ENCODE measurements around the gene UST.

UST gene

GRCh38 chr6:148746363-148747144, at the start of gene UST:
Gene UST, plus strand, starts transcription at chr6:148747030. Its CDS starts 401 bp downstream, at chr6:148747431.
- peak; percentile 74 to 75 for DNase-seq

- no peak for DNase-seq
Observed at GRCh38 chr6:148697895-148698440, 48.9 kb upstream of the UST start.

- DNase-seq, result no peak
Observed at GRCh38 chr6:148698671-148699180, 48.1 kb upstream of the UST start.

GRCh38 chr6:148700047-148700715, 46.6 kb upstream of the UST start:
- DNase-seq, result no peak

- DNase-seq, result peak; percentile 8 to 38
Observed at GRCh38 chr6:148700741-148701311, 46.0 kb upstream of the UST start.

- DNase-seq, result no peak
Observed at GRCh38 chr6:148701375-148701774, 45.5 kb upstream of the UST start.

GRCh38 chr6:148703900-148704299, 42.9 kb upstream of the UST start:
- DNase-seq, result no peak

- DNase-seq, result no peak
Observed at GRCh38 chr6:148704400-148705246, 42.2 kb upstream of the UST start.

- no peak for DNase-seq
Observed at GRCh38 chr6:148708707-148709106, 38.1 kb upstream of the UST start.

- no peak for DNase-seq
Observed at GRCh38 chr6:148709577-148709976, 37.3 kb upstream of the UST start.

GRCh38 chr6:148711833-148712654, 34.8 kb upstream of the UST start:
- DNase-seq, result no peak

GRCh38 chr6:148713033-148713738, 33.6 kb upstream of the UST start:
- no peak for DNase-seq

GRCh38 chr6:148713921-148714320, 32.9 kb upstream of the UST start:
- DNase-seq, result no peak

- no peak for DNase-seq
Observed at GRCh38 chr6:148716811-148717210, 30.0 kb upstream of the UST start.

- no peak for DNase-seq
Observed at GRCh38 chr6:148720406-148720805, 26.4 kb upstream of the UST start.

GRCh38 chr6:148720897-148721296, 25.9 kb upstream of the UST start:
- no peak for DNase-seq

- no peak for DNase-seq
Observed at GRCh38 chr6:148723484-148723883, 23.3 kb upstream of the UST start.

- no peak for DNase-seq
Observed at GRCh38 chr6:148724428-148724827, 22.4 kb upstream of the UST start.

GRCh38 chr6:148727104-148727503, 19.7 kb upstream of the UST start:
- DNase-seq, result no peak

- DNase-seq, result no peak
Observed at GRCh38 chr6:148735989-148736388, 10.8 kb upstream of the UST start.

Data from CD4-positive, alpha-beta T cell treated with Interleukin-1 beta for 1 hour (primary cell).